CD4-positive, CD25-positive, alpha-beta regulatory T cell (primary cell): ENCODE measurements around the gene ZNF679. TPM values are rescaled to one million over a fixed set of nuclear protein-coding genes. Genes with fewer than 3 reads are reported as not detected.
A peak's percentile ranks its signal among the peaks of the same experiment; 100 is the strongest.
"Not testable (repeated sequence)": the region's sequence is repeated elsewhere in the genome, so short reads cannot be mapped to it uniquely, and the experiment has no call there.

Experiments
- ATAC-seq, 2 donors: fragments of 150-1000 bp; cut with Tn5 transposase; one replicate each; pipeline ENCODE4 v1.10.0; 2021; ENCODE audit warnings: low read depth in 2 of 2, moderate number of reproducible peaks in 2 of 2, moderate library complexity in 1 of 2
- DNase-seq, 3 donors: peaks; one replicate each; pipeline versions ENCODE4 v3.0.0 to v3.0.0-alpha.2; 2012 to 2022; ENCODE audit warnings: mixed read lengths in 1 of 3
- H3K27ac ChIP-seq: one replicate; pipeline ENCODE4 v1.7.0; 2013; ENCODE audit warnings: mild to moderate bottlenecking, low read length; ENCODE audit not compliant: insufficient read depth, poor library complexity, severe bottlenecking
- H3K27me3 ChIP-seq: one replicate; pipeline ENCODE4 v1.7.0; 2013; ENCODE audit warnings: low read length; ENCODE audit not compliant: control insufficient read depth, insufficient read depth
- H3K36me3 ChIP-seq: one replicate; pipeline ENCODE4 v1.7.0; 2013; ENCODE audit warnings: mild to moderate bottlenecking, low read length, moderate library complexity; ENCODE audit not compliant: control insufficient read depth, insufficient read depth
- H3K4me1 ChIP-seq: 2 replicates; pipeline ENCODE4 v1.7.0; 2013; ENCODE audit warnings: mild to moderate bottlenecking, low read length; ENCODE audit not compliant: insufficient read depth, control insufficient read depth, poor library complexity, severe bottlenecking
- H3K4me3 ChIP-seq: one replicate; pipeline ENCODE4 v1.7.0; 2013; ENCODE audit warnings: low read depth, mild to moderate bottlenecking, low read length, moderate library complexity
- H3K9me3 ChIP-seq, 2 experiments: 1 replicate in 1 of 2; 2 replicates in 1 of 2; pipeline ENCODE4 v1.7.0; 2013; ENCODE audit warnings: low read length in 2 of 2, mild to moderate bottlenecking in 1 of 2, moderate library complexity in 1 of 2; ENCODE audit not compliant: control insufficient read depth in 2 of 2
- H3K27ac Mint-ChIP-seq, 3 donors: one replicate each; pipeline ENCODE4 v1.8.0; 2020 to 2022; ENCODE audit warnings: mild to moderate bottlenecking in 3 of 3, mixed read lengths in 3 of 3, moderate library complexity in 2 of 3
- H3K27me3 Mint-ChIP-seq: one replicate; pipeline ENCODE4 v1.8.0; 2022; ENCODE audit warnings: mild to moderate bottlenecking, mixed read lengths
- H3K36me3 Mint-ChIP-seq: one replicate; pipeline ENCODE4 v1.8.0; 2020; ENCODE audit warnings: mixed read lengths
- H3K4me1 Mint-ChIP-seq, 4 donors: one replicate each; pipeline ENCODE4 v1.8.0; 2020 to 2022; ENCODE audit warnings: mixed read lengths in 4 of 4, mild to moderate bottlenecking in 1 of 4
- H3K4me3 Mint-ChIP-seq, 4 donors: one replicate each; pipeline ENCODE4 v1.8.0; 2020 to 2022; ENCODE audit warnings: mild to moderate bottlenecking in 4 of 4, mixed read lengths in 4 of 4, moderate library complexity in 3 of 4
- H3K9me3 Mint-ChIP-seq, 7 donors: one replicate each; pipeline ENCODE4 v1.8.0; 2020 to 2022; ENCODE audit warnings: mixed read lengths in 7 of 7, mild to moderate bottlenecking in 3 of 7, moderate library complexity in 2 of 7
- polyA plus RNA-seq, 4 donors: library from polyadenylated mRNA; unstranded; fragments of 300-500 nt; fragmentation: Illumina TruSeq; gene quantifications; one replicate each; pipeline ENCODE4 v1.2.3, GENCODE V29; 2021
- total RNA-seq: library from RNA; stranded (reverse); gene quantifications from one replicate; pipeline ENCODE4 v1.2.3, GENCODE V29; 2022

Gene ZNF679
- not detected for total RNA-seq
- polyA plus RNA-seq, result not detected

GRCh38 chr7:64228174-64228573 is at the start of gene ZNF679:
TSS of gene ZNF679 (plus strand) at chr7:64228474. CDS start at chr7:64249118, 20,644 bp downstream.
- not testable (repeated sequence) for H3K4me1 ChIP-seq, H3K36me3 ChIP-seq, H3K4me3 ChIP-seq, H3K27ac ChIP-seq, H3K27me3 Mint-ChIP-seq, H3K27ac Mint-ChIP-seq, H3K4me1 Mint-ChIP-seq, H3K27me3 ChIP-seq, DNase-seq, H3K4me3 Mint-ChIP-seq, ATAC-seq, H3K36me3 Mint-ChIP-seq
- peaks cover 17 to 42% of the 10 kb centered on the region in 2 experiments for H3K9me3 ChIP-seq
- H3K9me3 Mint-ChIP-seq, result peaks cover 4 to 56% (median 22%) of the 10 kb centered on the region in 7 donors

- no peak overlapping the region for H3K4me3 Mint-ChIP-seq
- H3K27ac Mint-ChIP-seq, result no peak overlapping the region
- no peaks in the 10 kb centered on the region for H3K4me1 ChIP-seq
- ATAC-seq (no peak), DNase-seq (peak in 1 of 3 donors; percentile 3)
- H3K9me3 Mint-ChIP-seq, result peaks cover 0 to 11% (median 8%) of the 10 kb centered on the region in 7 donors
- no peaks in the 10 kb centered on the region for H3K27me3 Mint-ChIP-seq
- no peaks in the 10 kb centered on the region for H3K4me1 Mint-ChIP-seq
- H3K9me3 ChIP-seq, result peaks cover 4 to 6% of the 10 kb centered on the region in 2 experiments
- H3K36me3 Mint-ChIP-seq, result no peaks in the 10 kb centered on the region
- H3K27me3 ChIP-seq, result no peaks in the 10 kb centered on the region
- no peak overlapping the region for H3K27ac ChIP-seq
- no peaks in the 10 kb centered on the region for H3K36me3 ChIP-seq
- no peak overlapping the region for H3K4me3 ChIP-seq
Observed at GRCh38 chr7:64180989-64181388, 47.3 kb upstream of the ZNF679 start.

GRCh38 chr7:64181586-64181985 is 46.7 kb upstream of the ZNF679 start:
- DNase-seq (no peak), ATAC-seq (no peak)
- H3K27me3 Mint-ChIP-seq, result no peaks in the 10 kb centered on the region
- Histone ChIP-seq H3K27ac (no peak overlapping the region), H3K27me3 (no peaks in the 10 kb centered on the region), H3K9me3 (peaks cover 4 to 6% of the 10 kb centered on the region in 2 experiments), H3K4me3 (no peak overlapping the region), H3K36me3 (no peaks in the 10 kb centered on the region), H3K4me1 (no peaks in the 10 kb centered on the region)
- no peaks in the 10 kb centered on the region for H3K4me1 Mint-ChIP-seq
- H3K36me3 Mint-ChIP-seq, result no peaks in the 10 kb centered on the region
- H3K27ac Mint-ChIP-seq, result no peak overlapping the region
- H3K9me3 Mint-ChIP-seq, result peaks cover 0 to 11% (median 8%) of the 10 kb centered on the region in 7 donors
- H3K4me3 Mint-ChIP-seq, result no peak overlapping the region

- Mint-ChIP-seq H3K4me1 (no peaks in the 10 kb centered on the region), H3K9me3 (peaks cover 0 to 12% (median 8%) of the 10 kb centered on the region in 7 donors), H3K27ac (no peak overlapping the region), H3K27me3 (no peaks in the 10 kb centered on the region), H3K4me3 (no peak overlapping the region), H3K36me3 (no peaks in the 10 kb centered on the region)
- no peaks in the 10 kb centered on the region for H3K4me1 ChIP-seq
- no peak overlapping the region for H3K4me3 ChIP-seq
- no peaks in the 10 kb centered on the region for H3K36me3 ChIP-seq
- no peaks in the 10 kb centered on the region for H3K27me3 ChIP-seq
- no peak overlapping the region for H3K27ac ChIP-seq
- ATAC-seq (no peak), DNase-seq (no peak)
- H3K9me3 ChIP-seq, result peaks cover 6% of the 10 kb centered on the region in 2 experiments
Observed at GRCh38 chr7:64182036-64182790, 46.1 kb upstream of the ZNF679 start.

- Mint-ChIP-seq H3K4me1 (no peaks in the 10 kb centered on the region), H3K4me3 (no peak overlapping the region), H3K27me3 (no peaks in the 10 kb centered on the region), H3K27ac (no peak overlapping the region), H3K9me3 (peaks cover 0 to 13% (median 8%) of the 10 kb centered on the region in 7 donors), H3K36me3 (no peaks in the 10 kb centered on the region)
- Histone ChIP-seq H3K36me3 (no peaks in the 10 kb centered on the region), H3K27ac (no peak overlapping the region), H3K4me1 (no peaks in the 10 kb centered on the region), H3K9me3 (peaks cover 6% of the 10 kb centered on the region in 2 experiments), H3K27me3 (no peaks in the 10 kb centered on the region), H3K4me3 (no peak overlapping the region)
- DNase-seq, result peak in 1 of 3 donors; percentile 5
- no peak for ATAC-seq
Observed at GRCh38 chr7:64183126-64183742, 45.0 kb upstream of the ZNF679 start.

DNA sequence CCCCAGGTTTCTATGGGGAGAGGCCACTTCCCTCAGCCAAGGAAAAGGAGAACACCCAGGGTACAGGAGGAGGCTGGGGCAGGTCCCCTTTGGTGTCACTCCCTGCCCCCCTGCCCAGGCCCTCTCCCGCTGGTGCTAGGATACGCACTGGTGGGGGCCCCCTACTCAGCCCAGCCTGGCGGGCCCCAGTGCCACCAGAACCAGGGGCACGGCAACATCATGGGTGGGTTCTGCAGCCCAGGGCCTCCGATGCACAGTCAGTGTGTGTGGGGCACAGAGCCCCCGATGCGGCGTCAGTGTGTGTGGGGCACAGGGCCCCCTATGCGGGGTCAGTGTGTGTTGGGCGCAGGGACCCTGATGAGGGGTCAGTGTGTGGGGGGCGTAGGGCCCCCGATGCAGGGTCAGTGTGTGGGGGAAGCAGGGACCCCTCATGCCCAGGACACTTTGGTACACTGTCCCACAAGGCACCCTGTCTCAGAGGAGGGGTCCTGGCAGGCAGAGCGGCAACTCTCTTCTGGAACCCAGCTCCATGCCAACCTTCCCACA is 44.4 kb upstream of the ZNF679 start:
- no peaks in the 10 kb centered on the region for H3K36me3 Mint-ChIP-seq
- DNase-seq, result no peak
- no peaks in the 10 kb centered on the region for H3K4me1 ChIP-seq
- H3K9me3 ChIP-seq, result peaks cover 6% of the 10 kb centered on the region in 2 experiments
- H3K27me3 ChIP-seq, result no peaks in the 10 kb centered on the region
- no peak overlapping the region for H3K4me3 Mint-ChIP-seq
- no peaks in the 10 kb centered on the region for H3K4me1 Mint-ChIP-seq
- H3K9me3 Mint-ChIP-seq, result peaks cover 0 to 12% (median 9%) of the 10 kb centered on the region in 7 donors
- no peak overlapping the region for H3K4me3 ChIP-seq
- H3K27ac ChIP-seq, result no peak overlapping the region
- no peaks in the 10 kb centered on the region for H3K27me3 Mint-ChIP-seq
- no peaks in the 10 kb centered on the region for H3K36me3 ChIP-seq
- ATAC-seq, result no peak
- no peak overlapping the region for H3K27ac Mint-ChIP-seq

GRCh38 chr7:64184376-64184775 is 43.9 kb upstream of the ZNF679 start:
- H3K4me3 Mint-ChIP-seq, result no peak overlapping the region
- no peak overlapping the region for H3K27ac Mint-ChIP-seq
- Histone ChIP-seq H3K27me3 (no peaks in the 10 kb centered on the region), H3K9me3 (peaks cover 6% of the 10 kb centered on the region in 2 experiments), H3K36me3 (no peaks in the 10 kb centered on the region), H3K4me1 (no peaks in the 10 kb centered on the region), H3K27ac (no peak overlapping the region), H3K4me3 (no peak overlapping the region)
- peaks cover 0 to 17% (median 9%) of the 10 kb centered on the region in 7 donors for H3K9me3 Mint-ChIP-seq
- DNase-seq (no peak), ATAC-seq (no peak)
- H3K36me3 Mint-ChIP-seq, result no peaks in the 10 kb centered on the region
- no peaks in the 10 kb centered on the region for H3K27me3 Mint-ChIP-seq
- no peaks in the 10 kb centered on the region for H3K4me1 Mint-ChIP-seq
